ENCODE measurements around the gene LURAP1L.

The LURAP1L gene, protein sequence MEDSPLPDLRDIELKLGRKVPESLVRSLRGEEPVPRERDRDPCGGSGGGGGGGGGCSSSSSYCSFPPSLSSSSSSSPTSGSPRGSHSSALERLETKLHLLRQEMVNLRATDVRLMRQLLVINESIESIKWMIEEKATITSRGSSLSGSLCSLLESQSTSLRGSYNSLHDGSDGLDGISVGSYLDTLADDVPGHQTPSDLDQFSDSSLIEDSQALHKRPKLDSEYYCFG

GRCh38 chr9:12774861-12775678 lies at the start of gene LURAP1L:
LURAP1L (plus strand) TSS chr9:12775020; CDS start chr9:12775716, 696 bp downstream.
- no peak for DNase-seq

GRCh38 chr9:12726795-12727194 lies 48.0 kb upstream of the LURAP1L start:
- DNase-seq, result no peak

- no peak for DNase-seq
Measured at GRCh38 chr9:12730198-12730597, 44.6 kb upstream of the LURAP1L start.

DNA sequence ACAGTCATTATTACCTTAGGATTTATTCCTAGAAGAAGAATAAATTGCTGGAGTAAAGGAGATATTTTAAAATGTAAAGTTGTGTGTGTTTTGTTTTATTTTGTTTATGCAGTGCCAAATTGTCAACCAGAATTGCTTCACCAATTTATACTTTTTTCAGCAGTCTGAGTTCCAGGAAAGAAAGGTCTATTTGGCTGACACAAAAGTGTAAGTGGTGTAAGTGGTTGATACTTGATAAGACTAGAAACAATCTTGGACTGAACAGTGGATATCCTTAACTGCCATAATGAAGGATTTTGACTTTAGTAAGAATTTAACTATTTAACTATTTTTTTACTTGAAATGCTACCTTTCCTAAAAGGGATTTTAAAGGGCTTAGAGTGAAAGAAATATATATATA lies 43.9 kb upstream of the LURAP1L start:
- no peak for DNase-seq

DNA sequence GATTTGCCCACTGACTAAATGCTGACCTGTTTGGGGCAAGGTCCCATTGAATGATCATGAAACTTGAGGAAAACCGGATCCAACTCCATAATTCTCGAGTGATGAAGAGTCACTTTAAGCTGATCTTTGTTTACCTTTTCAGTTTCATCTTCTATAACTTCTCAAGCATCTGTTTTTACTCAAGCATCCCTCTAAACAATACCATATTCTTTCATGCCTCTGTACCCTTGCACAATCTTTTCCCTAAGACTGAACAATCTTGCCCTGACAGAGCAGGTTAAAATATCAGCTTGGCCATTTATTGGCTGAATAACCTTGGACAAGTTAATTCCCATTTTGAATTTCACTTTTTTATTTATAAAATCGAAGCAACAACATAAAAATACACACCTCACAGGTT lies 41.8 kb upstream of the LURAP1L start:
- no peak for DNase-seq

DNA sequence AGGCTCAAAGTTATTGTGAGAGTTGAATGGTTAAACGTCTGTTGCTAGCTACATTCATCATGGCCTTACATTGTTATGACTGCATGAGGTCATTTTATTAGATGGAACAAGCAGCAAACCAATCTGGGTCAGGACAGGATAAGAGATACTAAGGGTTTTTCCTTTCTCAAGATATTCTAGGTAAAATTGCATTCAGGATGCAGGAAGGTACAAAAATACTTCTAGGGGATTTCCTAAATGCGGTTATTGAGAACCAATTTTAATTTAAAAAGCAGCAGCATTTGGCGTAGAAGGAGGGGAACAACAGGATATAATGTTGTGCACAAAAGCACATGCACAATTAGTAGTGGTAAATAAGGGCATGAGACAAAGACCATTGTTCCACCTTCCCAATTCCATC lies 39.2 kb upstream of the LURAP1L start:
- DNase-seq, result no peak

DNA sequence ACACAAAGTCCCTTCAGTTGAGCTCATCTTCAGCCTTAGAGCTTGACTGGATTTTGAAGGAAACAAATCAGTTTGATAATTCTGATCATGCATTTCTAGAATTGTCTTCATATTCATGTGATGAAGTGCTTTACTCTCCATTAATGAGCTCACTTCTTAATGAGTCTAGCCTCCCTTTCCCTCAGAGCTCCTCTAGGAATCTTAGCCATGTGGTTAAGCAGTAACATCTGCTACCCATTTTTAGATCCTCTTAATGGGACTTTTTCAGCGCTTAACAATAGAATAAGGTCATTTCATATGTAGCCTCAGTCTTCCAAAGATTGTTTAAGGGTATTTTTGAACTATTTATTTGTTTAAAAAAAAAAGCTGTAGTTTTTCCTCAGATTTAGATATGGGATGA lies 36.9 kb upstream of the LURAP1L start:
- no peak for DNase-seq

DNA sequence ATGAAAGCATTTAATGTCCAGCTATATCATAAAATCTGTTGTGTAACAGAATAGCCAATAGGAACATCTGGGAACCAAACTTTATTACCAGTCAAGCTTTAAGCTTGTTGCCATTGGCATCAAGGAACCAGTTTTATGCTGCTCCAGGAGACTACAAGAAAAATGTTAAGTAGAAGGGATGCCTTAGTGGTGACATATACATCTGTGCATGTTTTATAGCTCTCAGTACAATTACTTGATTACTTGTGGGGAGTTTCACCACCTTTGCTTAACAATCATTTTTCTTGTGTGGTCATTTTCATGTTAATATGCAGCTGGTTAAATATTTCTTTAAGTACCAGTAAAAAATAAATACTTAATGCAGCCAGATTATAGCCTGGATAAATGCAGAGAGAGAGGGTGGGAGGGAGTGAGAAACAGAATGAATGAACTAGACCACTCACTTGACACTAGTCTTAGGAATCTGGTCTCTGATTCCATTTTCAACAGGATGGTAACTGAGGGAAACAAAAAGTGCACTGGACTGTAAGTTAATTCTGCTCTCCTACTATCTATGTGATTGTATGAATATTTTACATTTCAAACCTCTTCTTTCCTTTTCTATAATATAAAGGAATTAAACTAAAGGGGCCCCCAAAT lies 35.7 kb upstream of the LURAP1L start:
- no peak for DNase-seq

- no peak for DNase-seq
Measured at GRCh38 chr9:12740845-12741244, 34.0 kb upstream of the LURAP1L start.

DNA sequence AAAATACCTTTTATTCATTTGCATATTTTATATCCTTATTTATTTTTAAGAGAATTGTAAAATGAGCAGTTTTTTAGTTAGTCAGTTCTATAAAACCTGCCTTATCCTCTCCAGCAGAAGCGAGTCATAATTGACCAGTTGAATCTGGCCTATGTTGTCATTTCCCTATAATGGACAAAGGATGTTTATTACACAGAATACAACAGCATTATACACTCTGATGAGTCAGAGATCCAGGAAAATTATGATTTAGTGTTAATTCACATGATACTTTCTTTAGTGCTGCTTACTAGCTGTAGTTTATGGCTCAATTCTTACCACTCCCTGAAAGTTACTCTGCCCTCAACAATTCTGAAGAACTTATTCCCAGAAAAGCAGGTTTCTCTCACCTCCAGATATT lies 26.8 kb upstream of the LURAP1L start:
- no peak for DNase-seq

GRCh38 chr9:12748954-12749353 lies 25.9 kb upstream of the LURAP1L start:
- DNase-seq, result no peak

DNA sequence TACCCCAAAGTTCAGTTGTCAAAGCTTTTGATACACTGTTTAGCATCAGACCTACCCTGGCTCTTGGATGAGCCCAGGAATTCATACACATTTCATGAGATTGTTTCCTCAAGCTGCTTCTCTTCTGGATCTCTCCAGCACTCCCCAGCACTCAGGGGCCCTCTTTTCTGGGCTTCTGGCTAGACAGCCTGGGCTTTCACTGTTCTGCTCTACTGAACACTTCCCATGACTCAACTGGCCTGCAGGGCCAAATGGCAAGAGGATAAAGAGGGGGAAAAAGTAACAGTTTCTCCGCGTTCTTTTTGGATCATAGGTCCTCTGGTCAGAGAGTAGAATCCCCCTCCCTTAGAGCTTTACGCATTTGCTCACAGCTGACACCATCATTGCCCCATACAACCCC lies 20.9 kb upstream of the LURAP1L start:
- DNase-seq, result no peak

GRCh38 chr9:12759761-12760160 lies 15.1 kb upstream of the LURAP1L start:
- no peak for DNase-seq

- DNase-seq, result no peak
Measured at GRCh38 chr9:12760758-12761157, 14.1 kb upstream of the LURAP1L start.

DNA sequence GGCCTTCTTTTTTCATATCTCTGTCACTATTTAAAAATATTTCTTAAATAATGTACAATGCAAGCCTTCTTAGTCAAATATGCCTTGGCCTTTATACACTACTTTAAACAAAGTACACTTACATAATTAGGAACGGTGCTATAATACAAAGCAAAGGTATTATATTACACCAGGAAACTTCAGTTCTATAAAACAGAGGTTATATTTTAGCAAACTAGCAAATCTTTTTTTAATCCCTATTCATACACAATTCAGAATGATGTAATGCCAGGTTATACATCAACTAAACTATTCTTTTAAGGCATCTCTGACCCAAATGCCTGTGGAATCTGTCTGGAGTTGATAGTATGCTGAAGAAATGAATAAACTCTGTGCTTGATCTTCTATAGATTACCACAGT lies 10.7 kb upstream of the LURAP1L start:
- no peak for DNase-seq

- no peak for DNase-seq
Measured at GRCh38 chr9:12765088-12765798, 9.6 kb upstream of the LURAP1L start.

- DNase-seq, result no peak
Measured at GRCh38 chr9:12766357-12766756, 8.5 kb upstream of the LURAP1L start.

DNA sequence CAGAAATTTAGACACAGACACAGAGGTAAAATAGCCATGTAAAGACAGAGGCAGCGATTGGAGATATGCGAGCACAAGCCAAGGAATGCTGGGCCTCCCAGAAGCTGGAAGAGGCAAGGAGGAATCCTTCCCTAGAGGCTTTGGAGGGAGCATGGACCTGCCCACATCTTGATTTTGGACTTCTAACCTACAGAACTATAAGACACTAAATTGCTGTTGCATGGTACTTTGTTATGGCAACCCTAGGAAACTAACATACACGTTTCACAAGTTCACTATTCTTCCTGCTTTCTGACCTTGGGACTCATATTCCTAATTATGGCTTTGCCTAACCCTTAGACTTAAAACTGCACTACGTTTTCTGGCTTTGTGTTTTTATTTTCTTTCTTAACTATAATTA lies 4.6 kb upstream of the LURAP1L start:
- DNase-seq, result no peak

DNA sequence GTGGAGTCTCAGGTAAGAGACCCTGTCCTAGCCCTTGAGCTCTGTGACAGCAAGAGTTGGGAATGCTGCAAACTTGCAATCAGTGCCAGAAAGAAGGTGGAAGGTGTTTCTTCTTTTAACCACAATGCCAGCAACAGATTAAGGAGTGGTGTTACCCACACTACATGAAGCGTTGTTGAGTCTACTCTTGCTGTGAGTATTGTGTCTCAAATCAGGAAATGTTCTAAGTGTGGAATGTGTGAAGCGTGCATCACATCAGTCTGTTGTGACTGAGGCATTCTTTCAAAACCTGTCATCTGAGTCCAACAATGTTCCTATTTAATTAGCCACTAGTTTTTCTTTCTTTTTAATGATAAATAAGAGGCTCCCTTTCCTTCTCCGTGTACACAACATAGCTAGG lies 2.9 kb upstream of the LURAP1L start:
- no peak for DNase-seq

GRCh38 chr9:12773562-12773961 lies 1.3 kb upstream of the LURAP1L start:
- no peak for DNase-seq

- no peak for DNase-seq
Measured at GRCh38 chr9:12775679-12776512, 1.1 kb downstream of the LURAP1L start.

- no peak for DNase-seq
Measured at GRCh38 chr9:12776513-12777055, 1.8 kb downstream of the LURAP1L start.

Data from SIG-M5 (cell line).